ENCODE measurements around the gene ADAMTS2.

The ADAMTS2 gene

GRCh38 chr5:179191506-179192184 lies 153.6 kb downstream of the ADAMTS2 start:
- DNase-seq, result no peak

DNA sequence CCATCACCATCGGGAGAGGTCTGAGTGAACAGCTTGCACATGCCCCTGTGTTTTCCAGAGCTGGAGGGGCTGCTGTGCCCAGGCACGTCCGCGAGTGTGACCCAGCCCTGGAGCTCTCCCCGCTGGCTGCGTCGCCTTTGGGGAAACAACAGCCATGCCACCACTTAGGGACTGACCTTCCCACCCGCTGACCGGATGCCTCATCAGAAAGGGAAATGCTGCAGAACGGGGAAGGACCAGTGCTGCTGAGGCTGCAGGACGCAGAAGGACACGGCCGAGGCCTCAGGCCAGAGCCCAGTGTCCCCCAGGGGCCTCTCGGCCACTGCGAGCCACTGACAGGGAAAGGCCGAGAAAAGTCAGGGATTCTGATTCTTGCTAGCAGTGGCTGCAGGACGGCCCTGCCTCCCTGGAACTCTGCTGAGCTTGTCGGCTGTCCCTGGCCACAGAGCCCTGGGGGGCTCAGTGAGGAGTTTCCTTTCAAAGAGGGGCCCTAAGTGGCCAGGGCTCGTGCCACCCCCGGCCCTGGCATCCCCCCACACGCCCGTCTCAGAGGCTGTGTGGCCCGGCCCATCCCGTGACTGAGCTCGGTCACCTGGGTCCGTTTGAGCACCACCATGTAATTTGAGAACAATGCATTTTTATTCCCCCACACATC lies 154.3 kb downstream of the ADAMTS2 start:
- no peak for DNase-seq

- DNase-seq, result no peak
These were observed 156.6 kb downstream of the ADAMTS2 start for GRCh38 chr5:179188636-179189035.

DNA sequence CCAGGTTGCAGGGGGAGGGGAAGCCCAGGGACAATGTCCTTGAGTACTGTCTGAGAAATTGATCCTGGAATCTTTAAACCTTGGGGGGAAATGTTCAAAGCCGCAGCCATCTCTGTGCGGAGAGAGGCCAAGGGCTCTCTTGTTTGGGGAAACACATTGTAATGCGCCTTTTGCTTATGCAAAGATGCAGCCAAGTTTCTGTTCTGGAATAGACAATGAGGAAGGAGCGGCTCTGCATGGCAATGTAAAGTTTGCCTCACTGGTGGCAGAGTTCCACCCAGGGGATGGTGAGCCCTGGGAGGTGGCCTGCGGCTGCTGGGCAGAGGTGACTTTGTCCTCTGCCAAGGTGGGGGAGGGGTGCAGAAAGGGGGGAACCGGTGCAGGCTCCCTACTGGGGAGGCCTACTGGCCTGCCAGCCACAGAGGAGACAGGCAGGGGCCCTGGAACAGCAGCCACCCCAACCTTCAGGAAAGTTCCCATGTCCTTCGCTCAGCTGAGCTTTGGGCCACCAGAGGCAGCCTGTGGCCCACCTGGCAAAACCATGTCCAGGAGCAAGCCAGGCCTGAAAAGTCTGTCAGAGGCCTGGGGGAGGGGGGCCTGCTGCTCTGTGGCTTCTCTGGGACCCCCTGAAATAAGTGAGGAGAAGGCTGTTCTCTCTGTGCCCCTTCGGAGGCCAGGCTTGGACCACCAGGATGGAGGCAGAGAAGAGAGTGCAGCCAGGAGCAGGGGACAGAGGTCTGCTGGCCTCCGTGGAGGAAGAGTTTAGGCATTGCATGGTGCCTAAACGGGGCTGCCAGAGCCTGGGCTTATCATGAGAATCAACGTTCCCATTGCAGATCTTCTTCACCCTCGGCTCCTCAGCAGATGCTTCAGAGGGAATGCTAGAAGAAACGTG lies 157.3 kb downstream of the ADAMTS2 start:
- no peak for DNase-seq

DNA sequence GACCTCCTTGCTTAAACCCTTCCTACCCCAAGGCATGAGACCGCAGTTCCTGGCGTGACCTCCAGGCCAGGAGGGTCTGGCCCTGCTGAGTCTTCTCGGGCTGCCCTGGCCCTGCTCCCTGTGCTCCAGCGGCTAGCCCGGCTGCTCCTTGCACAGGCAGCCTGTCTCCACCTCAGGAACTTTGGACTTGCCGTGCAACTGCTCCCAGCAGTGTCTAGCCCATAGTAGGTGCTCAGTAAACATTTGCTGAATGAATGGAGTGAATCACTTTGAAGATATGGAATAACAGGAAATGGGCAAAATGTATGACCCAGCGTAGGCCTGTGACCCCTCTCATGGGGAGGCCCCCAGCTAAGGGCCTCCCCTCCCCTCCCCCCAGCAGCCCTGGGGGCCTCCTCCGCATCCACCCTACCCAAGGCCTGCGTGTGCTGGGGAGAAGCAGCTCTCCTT lies 158.0 kb downstream of the ADAMTS2 start:
- no peak for DNase-seq

- DNase-seq, result no peak
These were observed 158.5 kb downstream of the ADAMTS2 start for GRCh38 chr5:179186801-179187200.

- DNase-seq, result no peak
These were observed 159.3 kb downstream of the ADAMTS2 start for GRCh38 chr5:179185941-179186411.

DNA sequence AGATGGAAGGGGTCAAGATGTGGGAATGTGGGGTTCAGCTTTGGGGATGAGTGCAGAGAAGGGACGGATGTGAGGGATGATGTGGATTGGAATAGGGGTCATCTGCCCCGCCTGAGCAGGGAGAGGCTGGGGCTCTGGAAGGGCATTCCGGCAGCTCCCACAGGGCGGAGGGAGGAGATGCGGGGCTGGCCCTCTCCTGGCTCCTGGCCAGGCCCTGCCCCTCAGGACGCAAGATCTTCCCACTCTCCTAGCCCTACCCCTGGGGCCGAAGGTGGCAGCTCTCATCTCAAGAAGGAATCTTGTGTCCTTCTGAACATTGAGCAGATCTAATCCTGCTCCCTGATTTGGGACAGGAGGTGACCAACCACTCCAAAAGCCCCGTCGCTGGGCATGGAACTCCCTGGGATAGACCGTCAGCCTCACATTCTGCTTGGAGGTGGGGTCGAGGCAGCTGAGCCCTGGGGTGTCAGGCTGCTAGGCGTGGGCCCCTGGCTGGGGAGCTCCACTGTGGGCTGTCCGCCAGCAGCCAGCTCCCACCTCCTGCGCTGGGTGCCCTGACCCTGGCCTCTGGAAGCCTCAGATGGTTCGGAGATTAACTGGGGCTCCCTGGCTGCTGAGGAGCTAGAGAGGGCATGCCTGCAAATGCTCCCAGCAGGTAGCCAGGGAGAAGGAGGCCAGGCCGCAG lies 159.9 kb downstream of the ADAMTS2 start:
- DNase-seq, result no peak

DNA sequence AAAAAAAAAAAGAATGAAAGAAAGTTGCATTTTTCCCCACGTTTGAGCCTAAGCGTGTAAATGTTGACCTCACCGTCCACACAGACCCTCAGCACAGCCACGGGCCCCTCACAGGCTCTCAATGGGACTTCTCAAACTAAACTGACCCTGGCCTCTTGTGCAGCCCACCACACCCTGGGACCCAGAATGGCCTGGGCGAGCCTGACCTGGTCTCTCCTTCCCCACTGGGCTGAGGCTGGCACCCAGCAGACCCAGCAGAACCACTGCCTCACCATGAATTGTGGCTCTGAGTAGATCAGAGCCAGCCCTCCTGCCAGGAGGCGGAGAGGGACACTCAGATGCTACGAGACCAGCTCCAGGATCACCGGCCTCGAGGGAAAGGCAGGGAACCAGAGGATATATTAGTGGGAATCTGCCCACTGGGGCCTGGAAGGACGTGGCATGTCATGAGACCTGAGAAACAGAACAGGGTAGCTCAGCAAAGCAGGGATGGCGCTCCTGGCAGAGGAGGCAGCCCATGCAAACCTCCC lies 160.7 kb downstream of the ADAMTS2 start:
- DNase-seq, result no peak

DNA sequence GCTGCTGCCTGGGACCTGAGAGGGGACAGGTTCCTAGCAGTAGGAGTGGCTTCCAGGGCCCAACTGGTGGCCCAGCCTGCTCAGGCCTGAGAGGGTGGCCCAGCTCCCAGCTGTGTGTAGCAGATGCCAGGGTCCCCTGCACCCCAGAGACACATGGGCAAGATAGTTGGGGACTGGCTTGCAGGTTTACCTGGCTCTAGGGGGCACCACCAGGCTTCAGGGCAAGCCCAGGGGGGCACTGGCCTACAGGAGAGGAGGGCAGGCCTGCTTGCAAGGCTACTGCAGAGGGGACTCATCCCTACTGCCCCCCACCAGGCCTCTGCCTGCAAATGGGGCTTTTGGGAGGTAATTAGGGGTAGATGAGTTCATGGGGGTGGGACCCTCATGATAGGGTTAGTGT lies 161.8 kb downstream of the ADAMTS2 start:
- no peak for DNase-seq

GRCh38 chr5:179182601-179183000 lies 162.7 kb downstream of the ADAMTS2 start:
- no peak for DNase-seq

- no peak for DNase-seq
These were observed 163.3 kb downstream of the ADAMTS2 start for GRCh38 chr5:179181988-179182387.

DNA sequence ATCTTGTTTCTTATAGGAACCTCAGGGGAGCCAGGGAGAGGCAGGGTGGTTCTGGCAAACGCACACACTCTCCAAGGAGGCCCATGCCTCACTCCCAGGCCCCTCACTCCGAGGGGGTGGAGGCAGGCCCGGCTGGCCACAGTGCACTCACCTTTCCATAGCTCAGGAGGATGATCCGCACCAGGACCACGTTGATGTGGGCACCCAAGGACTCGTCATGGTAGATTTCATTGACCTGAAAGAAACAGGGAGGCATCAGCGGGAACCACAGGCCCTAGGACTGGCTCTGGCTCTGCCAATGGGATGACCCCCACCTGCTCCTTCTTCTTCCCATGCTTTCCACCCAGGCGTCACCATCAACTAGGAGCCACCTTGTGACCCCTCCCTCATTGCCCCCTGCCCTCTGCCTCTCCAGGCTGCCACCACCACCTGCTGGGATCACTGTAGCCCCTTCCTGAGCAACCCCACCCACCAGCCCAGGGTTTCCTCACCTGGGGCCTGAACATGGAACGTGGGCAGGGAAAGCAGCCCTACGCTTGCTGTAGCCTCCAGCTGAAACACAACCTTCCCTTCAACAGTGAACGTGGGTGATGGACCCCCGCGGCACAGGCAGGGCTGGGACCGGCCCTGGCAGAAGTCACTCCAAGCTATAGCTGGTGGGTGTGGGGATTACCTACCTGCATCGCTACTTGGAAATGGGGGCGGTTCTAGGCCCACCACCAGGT lies 164.2 kb downstream of the ADAMTS2 start:
- no peak for DNase-seq

- DNase-seq, result no peak
These were observed 165.1 kb downstream of the ADAMTS2 start for GRCh38 chr5:179180061-179180610.

- DNase-seq, result no peak
These were observed 167.3 kb downstream of the ADAMTS2 start for GRCh38 chr5:179177711-179178575.

DNA sequence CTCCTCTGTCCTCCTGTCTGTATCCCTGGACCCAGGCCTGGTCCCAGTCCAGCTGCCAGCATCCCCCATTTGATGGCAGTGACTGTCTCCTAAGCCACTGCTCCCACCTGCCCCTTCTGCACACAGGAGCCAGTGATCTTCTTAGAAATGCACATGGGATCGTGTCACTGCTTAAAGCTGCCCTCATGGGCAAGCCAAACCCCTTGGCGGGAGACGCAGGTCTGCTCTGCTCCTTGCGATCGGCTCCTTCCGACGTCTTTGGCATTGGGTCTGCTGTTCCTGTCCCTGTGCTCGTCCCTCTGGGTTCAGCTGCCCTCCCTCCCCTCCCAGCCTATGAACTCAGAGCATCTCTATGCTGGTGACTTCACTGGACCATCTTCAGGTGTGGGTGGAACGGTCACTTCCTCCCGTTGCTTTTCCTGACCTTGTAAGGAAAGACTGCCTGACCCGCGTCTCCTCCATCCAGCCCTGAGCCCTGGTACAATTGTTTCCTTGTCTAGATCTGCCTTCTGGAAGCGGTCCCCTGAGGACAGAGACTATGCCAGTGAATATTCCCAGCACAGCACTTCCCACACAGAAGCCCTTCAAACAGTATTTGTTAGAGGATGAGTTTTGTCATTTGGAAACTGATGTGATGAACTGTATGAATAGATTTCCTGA lies 168.6 kb downstream of the ADAMTS2 start:
- DNase-seq, result no peak

DNA sequence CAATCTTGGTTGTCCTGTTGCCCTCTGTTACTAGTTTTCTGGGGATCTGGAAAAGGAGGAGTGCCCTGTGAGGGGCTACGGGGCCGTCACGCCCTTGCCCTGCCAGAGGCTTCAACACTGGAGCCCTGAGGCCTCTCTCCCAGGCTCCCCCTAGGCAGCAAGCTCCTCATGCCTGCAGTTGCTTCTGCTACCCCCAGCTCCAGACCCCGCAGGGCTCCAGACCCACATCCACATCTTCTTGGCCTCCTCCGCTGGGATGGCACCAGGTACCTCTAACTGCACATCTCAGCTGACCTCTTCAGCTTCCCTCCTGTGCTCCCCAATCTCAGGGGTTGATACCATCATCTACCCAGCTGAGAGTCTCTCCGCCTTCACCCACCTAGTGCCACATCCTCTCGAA lies 169.1 kb downstream of the ADAMTS2 start:
- DNase-seq, result no peak

GRCh38 chr5:179171816-179172745 lies 173.2 kb downstream of the ADAMTS2 start:
- DNase-seq, result no peak
